Heart left ventricle (tissue), 13 donors: ENCODE measurements around the gene CACNA1G.

Source experiments
- POLR2A ChIP-seq, 2 donors: fragments of 450-650 bp; IDR thresholded peaks; one replicate each; pipeline ENCODE4 v1.6.1; 2017; ENCODE audit warnings: antibody characterized with exemption in 2 of 2, mild to moderate bottlenecking in 2 of 2, moderate library complexity in 2 of 2
- TF ChIP-seq, protein P1 (sequence below), 12 donors: fragments of 200-600 bp; sonication (generic) in 4 of 12; IDR thresholded peaks; one replicate each; pipeline versions ENCODE4 v1.5.0 to v1.8.0; 2018 to 2022; ENCODE audit warnings: antibody characterized with exemption in 12 of 12, mild to moderate bottlenecking in 5 of 12
- donor health status: ischemic (EF 13 %, LVEDD 7.1; RV severe dilation, severe dysfunction).
- donor health status: DM: no; HTN: yes; CAD: no.
- donor health status: DM: no; HTN: no; CAD: no.
- donor health status: ischemic (EF 25% LVEDD 6.9; RV normal size, moderate dysfunction).
- donor health status: ischemic (EF 25% LVEDD 5.7; RV mildly dilated, moderate dysfunction).
- donor health status: ischemic (EF 35%, LVEDD 5.7; RV mildly dilated, moderate dysfunction).
- donor health status: nonischemic (EF 11% LVEDD 7.7; RV severe dilation, severe dysfunction).
- donor health status: DM: yes; HTN: yes; CAD: no.
- donor health status: PGD.
- donor health status: ischemic (EF 29% LVEDD 5.4; RV normal size, mild dysfunction).
- donor health status: nonischemic (EF 23%, LVEDD 6.1; RV moderate dilation, normal function).

- no peak for TF ChIP-seq POLR2A (IDR thresholded peaks at IDR 0.05)
- TF ChIP-seq, protein P1, sequence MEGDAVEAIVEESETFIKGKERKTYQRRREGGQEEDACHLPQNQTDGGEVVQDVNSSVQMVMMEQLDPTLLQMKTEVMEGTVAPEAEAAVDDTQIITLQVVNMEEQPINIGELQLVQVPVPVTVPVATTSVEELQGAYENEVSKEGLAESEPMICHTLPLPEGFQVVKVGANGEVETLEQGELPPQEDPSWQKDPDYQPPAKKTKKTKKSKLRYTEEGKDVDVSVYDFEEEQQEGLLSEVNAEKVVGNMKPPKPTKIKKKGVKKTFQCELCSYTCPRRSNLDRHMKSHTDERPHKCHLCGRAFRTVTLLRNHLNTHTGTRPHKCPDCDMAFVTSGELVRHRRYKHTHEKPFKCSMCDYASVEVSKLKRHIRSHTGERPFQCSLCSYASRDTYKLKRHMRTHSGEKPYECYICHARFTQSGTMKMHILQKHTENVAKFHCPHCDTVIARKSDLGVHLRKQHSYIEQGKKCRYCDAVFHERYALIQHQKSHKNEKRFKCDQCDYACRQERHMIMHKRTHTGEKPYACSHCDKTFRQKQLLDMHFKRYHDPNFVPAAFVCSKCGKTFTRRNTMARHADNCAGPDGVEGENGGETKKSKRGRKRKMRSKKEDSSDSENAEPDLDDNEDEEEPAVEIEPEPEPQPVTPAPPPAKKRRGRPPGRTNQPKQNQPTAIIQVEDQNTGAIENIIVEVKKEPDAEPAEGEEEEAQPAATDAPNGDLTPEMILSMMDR (IDR thresholded peaks at IDR 0.05) = no peak
These were observed 112.5 kb downstream of the CACNA1G start for GRCh38 chr17:50672831-50673551.
